Astrocyte of the spinal cord (primary cell): Measurements from ENCODE around the gene MTUS2.

Source experiments
- DNase-seq: peaks from one replicate; pipeline ENCODE4 v3.0.0; 2011; ENCODE audit warnings: low read depth, low spot score
- H3K4me3 ChIP-seq: 2 replicates; pipeline ENCODE4 v1.5.1; 2011; ENCODE audit warnings: low read depth, mild to moderate bottlenecking, low read length, moderate library complexity
- in situ Hi-C: cut with HindIII; loops from 2 replicates; pipeline ENCODE4 v1.10.0; 2017; ENCODE audit warnings: low sequenced_read_pairs
- TF ChIP-seq, protein P1 (sequence below): IDR thresholded peaks from 2 replicates; pipeline ENCODE4 v1.5.1; 2012; ENCODE audit warnings: low read depth, mild to moderate bottlenecking, low read length, inconsistent platforms

MTUS2 gene

DNA sequence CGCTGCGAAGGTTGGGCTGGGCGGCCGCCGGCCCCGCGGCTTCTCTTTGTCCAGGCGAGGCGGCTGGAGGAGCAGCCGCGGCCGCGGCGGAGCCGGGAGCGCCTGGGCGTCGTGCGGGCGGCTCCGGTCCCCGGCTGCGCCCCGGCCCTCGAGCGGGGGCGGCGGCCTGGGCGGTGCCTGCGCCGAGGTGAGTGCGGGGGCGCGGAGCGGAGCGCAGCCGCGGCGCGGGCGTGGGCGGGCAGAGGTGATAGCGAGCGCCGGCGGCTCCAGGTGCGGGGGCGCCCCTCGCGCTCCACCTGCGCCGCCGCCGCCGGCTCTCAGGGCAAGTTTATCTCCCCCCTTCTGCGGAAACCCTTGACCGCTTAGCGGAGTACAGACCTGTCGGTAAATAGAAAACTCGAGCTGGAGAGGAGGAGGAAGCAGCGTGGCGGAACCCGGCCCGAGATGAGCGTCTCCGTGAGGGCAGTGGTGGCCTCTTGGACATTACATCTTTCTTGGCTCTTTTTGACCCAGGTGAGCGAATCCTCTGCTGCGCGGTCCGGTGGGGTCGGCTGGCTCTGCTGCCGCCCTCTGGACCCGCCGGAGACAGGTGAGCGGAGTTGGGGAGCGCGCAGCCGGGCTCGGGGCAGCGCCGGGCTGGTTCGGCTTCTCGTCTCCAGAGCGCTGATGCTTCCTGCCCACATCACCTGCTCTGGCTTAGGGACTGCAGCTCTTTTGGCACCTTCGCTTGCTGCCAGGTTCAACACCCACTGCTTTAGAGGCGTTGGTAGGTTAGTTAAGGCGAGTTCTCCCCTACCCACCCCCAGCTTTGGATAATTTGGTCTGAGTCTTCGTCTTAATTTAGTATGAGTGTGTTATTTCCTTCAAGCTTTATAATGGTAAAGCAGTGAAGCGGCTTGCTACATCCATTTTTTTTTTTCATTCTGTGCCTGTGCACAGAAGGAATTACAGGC is at the start of gene MTUS2:
Gene MTUS2 (plus strand): TSS at position 241 of the 953 bp plus-strand sequence.
- H3K4me3 ChIP-seq, result peak within 1 kb of the TSS; percentile 20
- DNase-seq, result no peak
- in situ Hi-C loops, result no loop called here
- TF ChIP-seq, protein P1, sequence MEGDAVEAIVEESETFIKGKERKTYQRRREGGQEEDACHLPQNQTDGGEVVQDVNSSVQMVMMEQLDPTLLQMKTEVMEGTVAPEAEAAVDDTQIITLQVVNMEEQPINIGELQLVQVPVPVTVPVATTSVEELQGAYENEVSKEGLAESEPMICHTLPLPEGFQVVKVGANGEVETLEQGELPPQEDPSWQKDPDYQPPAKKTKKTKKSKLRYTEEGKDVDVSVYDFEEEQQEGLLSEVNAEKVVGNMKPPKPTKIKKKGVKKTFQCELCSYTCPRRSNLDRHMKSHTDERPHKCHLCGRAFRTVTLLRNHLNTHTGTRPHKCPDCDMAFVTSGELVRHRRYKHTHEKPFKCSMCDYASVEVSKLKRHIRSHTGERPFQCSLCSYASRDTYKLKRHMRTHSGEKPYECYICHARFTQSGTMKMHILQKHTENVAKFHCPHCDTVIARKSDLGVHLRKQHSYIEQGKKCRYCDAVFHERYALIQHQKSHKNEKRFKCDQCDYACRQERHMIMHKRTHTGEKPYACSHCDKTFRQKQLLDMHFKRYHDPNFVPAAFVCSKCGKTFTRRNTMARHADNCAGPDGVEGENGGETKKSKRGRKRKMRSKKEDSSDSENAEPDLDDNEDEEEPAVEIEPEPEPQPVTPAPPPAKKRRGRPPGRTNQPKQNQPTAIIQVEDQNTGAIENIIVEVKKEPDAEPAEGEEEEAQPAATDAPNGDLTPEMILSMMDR, result no peak

DNA sequence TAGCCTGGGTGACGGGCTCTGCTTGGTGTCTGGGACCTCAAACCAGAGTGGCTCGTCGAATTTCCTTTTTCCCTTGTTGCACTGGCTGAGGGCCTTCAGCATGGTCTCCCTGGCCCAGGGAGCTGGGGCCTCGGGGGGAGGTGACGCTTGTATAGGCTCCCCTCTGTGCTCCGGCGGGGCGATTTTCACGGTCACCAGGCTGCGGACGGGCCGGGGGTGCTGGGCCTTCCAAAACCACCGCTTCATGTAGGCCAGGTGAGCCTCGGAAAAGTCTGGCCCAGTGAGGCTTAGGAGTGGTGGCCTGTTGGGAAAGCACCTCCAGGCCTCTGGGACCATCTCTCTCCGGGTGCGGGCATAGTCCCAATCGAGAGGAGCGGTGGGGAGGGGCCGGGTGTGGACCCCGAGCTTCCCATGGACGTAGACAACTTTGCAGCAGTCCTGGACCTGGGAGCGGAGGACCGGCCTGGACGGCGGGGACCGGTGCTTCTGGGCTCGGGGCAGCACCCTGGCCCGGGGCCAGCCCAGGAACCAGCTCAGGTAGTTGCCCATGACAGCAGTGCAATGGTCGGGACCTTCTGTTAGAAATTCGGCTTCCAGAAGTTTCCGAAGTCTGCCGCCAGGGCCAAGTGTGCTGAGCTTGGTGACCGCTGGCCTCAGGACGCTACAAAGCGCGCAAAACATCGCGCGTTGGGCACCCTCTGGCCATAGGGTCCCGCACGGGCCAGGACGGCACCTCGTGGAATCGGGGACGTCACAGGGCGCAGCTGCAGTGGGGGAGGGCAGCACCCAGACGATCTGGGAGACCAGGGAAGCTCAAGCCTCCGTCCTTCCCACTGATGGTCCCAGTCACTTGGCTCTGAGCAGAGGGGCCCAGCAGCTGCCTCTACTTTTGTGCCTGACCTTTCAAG is 41.6 kb upstream of the MTUS2 start:
- H3K4me3 ChIP-seq, result no peak overlapping the region
- TF ChIP-seq, protein P1, result no peak
- no peak for DNase-seq
- in situ Hi-C loops, result no loop called here

DNA sequence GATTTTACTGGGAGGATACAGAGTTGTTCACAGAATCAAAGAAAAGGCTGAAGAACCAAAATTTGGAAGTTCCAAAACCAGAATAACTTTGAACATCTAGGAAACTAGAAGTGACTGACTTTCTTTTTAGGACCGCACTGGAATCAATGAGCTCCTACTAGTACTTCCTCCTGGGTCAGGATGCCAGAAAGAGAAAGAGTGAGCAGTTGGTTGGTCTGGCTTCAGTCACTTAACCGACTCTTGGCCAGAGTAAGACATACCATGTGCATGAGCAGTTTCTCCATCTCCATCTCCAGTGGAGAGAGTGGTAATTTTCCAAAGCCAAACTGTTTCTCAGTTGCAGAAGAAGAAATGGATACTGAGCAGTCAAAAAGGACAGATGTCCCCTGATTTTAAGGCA is 27.1 kb upstream of the MTUS2 start:
- no peak overlapping the region for H3K4me3 ChIP-seq
- in situ Hi-C loops, result no loop called here
- peak; percentile 65 for DNase-seq
- TF ChIP-seq, protein P1, result no peak

DNA sequence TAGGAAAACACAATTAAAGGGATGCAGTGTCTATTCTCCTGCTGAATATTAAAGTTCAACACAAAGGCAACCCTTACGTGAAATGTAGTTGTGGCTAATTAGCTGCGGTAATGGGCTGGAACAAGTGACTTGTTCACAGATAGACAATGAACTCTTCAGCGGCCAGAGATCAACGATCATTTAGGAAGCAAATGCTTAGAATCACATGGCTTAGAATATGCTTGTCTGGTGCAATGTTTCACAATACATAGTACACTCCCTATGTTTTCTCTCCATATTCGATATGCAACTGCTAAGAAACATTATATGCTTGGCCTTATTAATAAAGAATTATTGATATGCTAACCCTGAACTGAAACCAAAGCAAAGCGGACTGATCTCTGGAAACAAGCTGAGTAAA is 25.7 kb upstream of the MTUS2 start:
- no peak overlapping the region for H3K4me3 ChIP-seq
- no peak for DNase-seq
- TF ChIP-seq, protein P1, result no peak
- in situ Hi-C loops, result no loop called here

DNA sequence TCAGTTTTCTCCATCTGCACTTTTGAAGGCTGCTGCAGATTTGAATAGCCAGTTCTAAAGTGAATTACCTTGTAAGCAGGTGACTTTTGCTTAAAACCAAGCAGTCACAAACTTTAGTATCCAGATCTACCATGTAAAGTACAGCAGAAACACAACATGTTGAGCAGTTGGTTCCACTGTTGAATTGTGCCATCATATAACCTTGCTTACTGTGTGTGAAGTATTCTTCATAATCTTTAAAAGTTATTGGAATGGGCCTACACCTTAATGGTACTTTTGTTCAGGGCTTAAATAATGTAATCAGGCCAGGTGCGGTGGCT is 23.2 kb upstream of the MTUS2 start:
- TF ChIP-seq, protein P1, result no peak
- in situ Hi-C loops, result no loop called here
- no peak for DNase-seq
- no peak overlapping the region for H3K4me3 ChIP-seq

DNA sequence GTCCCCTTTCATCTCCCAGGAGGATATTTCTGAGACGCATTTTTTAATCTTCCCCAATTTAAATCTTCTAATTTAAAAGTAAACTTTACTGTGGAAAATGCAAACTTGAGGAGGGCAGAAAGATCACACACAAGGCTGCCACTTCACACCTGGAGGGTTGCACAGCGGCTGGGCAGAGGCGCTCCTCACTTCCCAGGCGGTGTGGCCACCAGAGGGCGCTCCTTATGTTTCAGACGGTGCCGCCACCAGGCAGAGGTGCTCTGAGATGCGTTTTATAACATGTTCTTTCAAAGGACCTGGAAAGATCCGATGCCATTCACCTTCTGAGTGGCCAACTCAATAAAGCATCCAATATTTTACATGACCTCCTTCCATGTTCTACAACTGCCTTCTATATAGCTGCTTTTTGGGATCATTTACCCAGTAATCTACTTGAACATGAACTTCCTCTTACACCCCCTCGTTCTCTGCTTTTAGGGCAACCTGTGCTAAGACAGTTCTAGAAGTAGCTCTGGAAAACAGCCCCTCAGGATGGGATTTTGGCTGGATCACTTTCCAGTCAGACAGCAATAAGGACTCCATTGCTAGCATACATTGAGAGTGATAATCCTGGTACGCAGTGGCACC is 14.8 kb upstream of the MTUS2 start:
- TF ChIP-seq, protein P1, result peak; percentile 46
- no peak overlapping the region for H3K4me3 ChIP-seq
- DNase-seq, result no peak
- in situ Hi-C loops, result no loop called here
